Fibroblast of skin of right biceps (primary cell): Measurements from ENCODE around the gene RRM2.
"Not testable (repeated sequence)": the region's sequence is repeated elsewhere in the genome, so short reads cannot be mapped to it uniquely, and the experiment has no call there.

Experiments
- DNase-seq: peaks from one replicate; pipeline ENCODE4 v3.0.0-alpha.2; 2013

The RRM2 gene

GRCh38 chr2:10091889-10092244 lies 30.7 kb upstream of the RRM2 start:
- DNase-seq: not testable (repeated sequence)

GRCh38 chr2:10094271-10094814 lies 28.2 kb upstream of the RRM2 start:
- DNase-seq: no peak

GRCh38 chr2:10095175-10095574 lies 27.4 kb upstream of the RRM2 start:
- no peak for DNase-seq

GRCh38 chr2:10096641-10097040 lies 25.9 kb upstream of the RRM2 start:
- no peak for DNase-seq

GRCh38 chr2:10097352-10098148 lies 25.0 kb upstream of the RRM2 start:
- DNase-seq: peak; percentile 49

GRCh38 chr2:10101491-10101890 lies 21.0 kb upstream of the RRM2 start:
- DNase-seq: no peak

- DNase-seq: no peak
Observed at GRCh38 chr2:10103179-10103578, 19.4 kb upstream of the RRM2 start.

- DNase-seq: not testable (repeated sequence)
Observed at GRCh38 chr2:10104906-10105305, 17.6 kb upstream of the RRM2 start.

GRCh38 chr2:10109311-10109710 lies 13.2 kb upstream of the RRM2 start:
- no peak for DNase-seq

GRCh38 chr2:10119027-10119325 lies 3.6 kb upstream of the RRM2 start:
- no peak for DNase-seq

GRCh38 chr2:10119601-10120157 lies 2.9 kb upstream of the RRM2 start:
- DNase-seq: no peak

GRCh38 chr2:10120158-10120876 lies 2.2 kb upstream of the RRM2 start:
- DNase-seq: peak; percentile 94

GRCh38 chr2:10120877-10121574 lies 1.5 kb upstream of the RRM2 start:
- peak; percentile 52 for DNase-seq

- no peak for DNase-seq
Observed at GRCh38 chr2:10123281-10123680, 742 bp downstream of the RRM2 start.

- DNase-seq: peak; percentile 73
Observed at GRCh38 chr2:10124538-10125045, 2.1 kb downstream of the RRM2 start.

GRCh38 chr2:10125842-10126631 lies 3.5 kb downstream of the RRM2 start:
- no peak for DNase-seq

GRCh38 chr2:10126632-10127026 lies 4.1 kb downstream of the RRM2 start:
- DNase-seq: no peak

GRCh38 chr2:10128420-10128819 lies 5.9 kb downstream of the RRM2 start:
- DNase-seq: no peak

GRCh38 chr2:10129490-10129889 lies 7.0 kb downstream of the RRM2 start:
- DNase-seq: no peak

GRCh38 chr2:10132043-10132575 lies 9.6 kb downstream of the RRM2 start:
- DNase-seq: no peak

GRCh38 chr2:10132596-10132995 lies 10.1 kb downstream of the RRM2 start:
- DNase-seq: no peak
